Tibial nerve (tissue), 4 donors: ENCODE results near the gene PLCB2. TPM values are rescaled to one million over a fixed set of nuclear protein-coding genes. Genes with fewer than 3 reads are reported as not detected.

ENCODE experiments used
- DNase-seq, 2 donors: peaks; one replicate each; pipeline ENCODE4 v3.0.0-alpha.2; 2019; ENCODE audit warnings: low spot score in 2 of 2
- H3K27ac ChIP-seq, 4 donors: fragments of 200-600 bp; sonication (generic) in 3 of 4; one replicate each; pipeline ENCODE4 v1.5.1; 2017 to 2019; ENCODE audit warnings: mild to moderate bottlenecking in 1 of 4
- H3K27me3 ChIP-seq, 2 donors: fragments of 200-600 bp; sonication (generic) in 1 of 2; one replicate each; pipeline versions ENCODE4 v1.5.1 to v1.6.0; 2017 to 2019
- H3K36me3 ChIP-seq, 3 donors: fragments of 200-600 bp; sonication (generic); one replicate each; pipeline ENCODE4 v1.5.1; 2018 to 2019
- H3K4me1 ChIP-seq, 4 donors: fragments of 200-600 bp; sonication (generic) in 3 of 4; one replicate each; pipeline ENCODE4 v1.5.1; 2017 to 2019
- H3K4me3 ChIP-seq, 4 donors: fragments of 200-600 bp; sonication (generic) in 3 of 4; one replicate each; pipeline ENCODE4 v1.5.1; 2017 to 2019; ENCODE audit warnings: mild to moderate bottlenecking in 1 of 4, moderate library complexity in 1 of 4
- H3K9me3 ChIP-seq, 4 donors: fragments of 200-600 bp; sonication (generic) in 3 of 4; one replicate each; pipeline ENCODE4 v1.5.1; 2017 to 2019
- EP300 ChIP-seq, 2 donors: sonication (generic); formaldehyde crosslinking; IDR thresholded peaks; one replicate each; pipeline ENCODE4 v1.6.1; 2017; ENCODE audit warnings: antibody characterized with exemption in 2 of 2, mild to moderate bottlenecking in 1 of 2
- POLR2A ChIP-seq, 2 donors: fragments of 450-650 bp; IDR thresholded peaks; one replicate each; pipeline ENCODE4 v1.6.1; 2017; ENCODE audit warnings: antibody characterized with exemption in 2 of 2, mild to moderate bottlenecking in 2 of 2, moderate library complexity in 2 of 2
- WGBS, 2 donors: methylation state at CpG; one replicate each; pipeline ENCODE4 v1.1.5; 2018; 5-methylcytosine and 5-hydroxymethylcytosine counted together
- total RNA-seq, 4 donors: library from RNA; depleted of rRNA; stranded (reverse); fragments of >200 nt; gene quantifications; one replicate each; pipeline ENCODE4 v1.1.0, GENCODE V29; 2016
- TF ChIP-seq, protein P1 (sequence below), 5 experiments: fragments of 200-600 bp in 3 of 5; fragments of 450-650 bp in 2 of 5; sonication (generic) in 3 of 5; IDR thresholded peaks; one replicate each; pipeline ENCODE4 v1.5.1; 2016 to 2019; ENCODE audit warnings: antibody characterized with exemption in 5 of 5, mild to moderate bottlenecking in 3 of 5, moderate library complexity in 2 of 5

PLCB2 gene
- total RNA-seq, 4 donors from 2014 or later, result 14.9 to 42.3 (median 17.0) TPM

DNA sequence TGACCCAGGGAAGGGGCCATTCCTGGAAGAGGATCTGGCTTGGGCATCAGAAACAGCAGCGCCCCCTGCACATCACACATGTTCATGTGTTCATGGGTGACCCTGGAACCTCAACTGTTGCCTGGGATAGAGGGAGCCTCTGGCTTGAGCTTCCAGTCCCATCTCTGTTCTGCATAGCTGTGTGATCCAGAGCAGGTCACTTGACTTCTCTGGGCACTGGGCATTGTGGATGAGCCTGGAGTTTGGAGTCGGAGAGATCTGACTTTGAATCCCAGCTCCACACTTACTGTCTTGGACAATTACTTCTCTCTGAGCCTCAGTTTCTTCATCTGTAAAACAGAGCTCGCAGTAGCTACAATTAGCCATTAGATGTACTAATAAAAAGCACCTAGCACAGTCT is 53.3 kb downstream of the PLCB2 start:
- Histone ChIP-seq H3K9me3 (no peaks in the 10 kb centered on the region), H3K27ac (no peak overlapping the region), H3K4me3 (no peak overlapping the region), H3K27me3 (peaks cover 0 to 41% of the 10 kb centered on the region in 2 donors), H3K36me3 (no peaks in the 10 kb centered on the region), H3K4me1 (peaks cover 0 to 21% (median 14%) of the 10 kb centered on the region in 4 donors)
- no peak for DNase-seq
- WGBS, 2 donors, result 87 to 96% methylated on average over 2 to 3 of the region's 3 CpGs
- TF ChIP-seq EP300 (IDR thresholded peaks at IDR 0.05), result no peak

DNA sequence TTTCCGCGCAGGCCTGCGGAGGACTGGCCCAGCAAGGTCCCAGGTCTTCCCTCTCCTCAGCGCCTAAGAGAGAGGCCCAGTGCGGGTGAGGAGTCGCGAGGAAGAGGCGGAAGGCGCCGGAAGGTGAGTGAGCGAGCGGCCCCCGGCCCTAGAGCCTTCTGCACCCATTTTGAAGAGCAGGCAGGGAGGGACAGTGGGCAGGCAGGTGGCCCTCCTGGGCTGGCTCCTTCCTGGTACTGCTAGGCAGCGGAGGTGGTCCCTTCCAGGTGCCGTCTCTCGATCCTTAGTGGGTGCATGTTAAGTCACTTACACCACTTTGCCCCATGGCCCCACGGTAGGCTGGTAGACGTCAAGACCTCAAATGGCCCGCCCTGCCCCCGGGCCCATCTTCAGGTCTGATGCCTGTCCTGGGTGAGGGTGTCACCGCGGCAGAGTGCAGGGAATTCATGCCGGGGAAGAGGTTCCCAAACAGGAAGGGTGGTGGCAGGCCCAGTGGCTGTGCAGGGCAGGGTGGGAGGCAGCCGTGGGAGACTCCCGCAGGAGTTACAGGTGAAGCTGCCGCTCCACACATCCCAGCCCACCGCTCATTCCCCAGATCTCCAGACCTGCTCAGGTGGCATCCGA is 54.5 kb downstream of the PLCB2 start:
- Histone ChIP-seq H3K4me3 (peak overlapping the region; percentile 29 to 61 (median 48)), H3K9me3 (no peaks in the 10 kb centered on the region), H3K4me1 (peaks cover 0 to 21% (median 14%) of the 10 kb centered on the region in 4 donors), H3K27me3 (peaks cover 0 to 41% of the 10 kb centered on the region in 2 donors), H3K27ac (no peak overlapping the region), H3K36me3 (no peaks in the 10 kb centered on the region)
- WGBS, 2 donors, result 36% methylated on average over 27 to 28 of the region's 28 CpGs
- TF ChIP-seq POLR2A (IDR thresholded peaks at IDR 0.05) (no peak), EP300 (IDR thresholded peaks at IDR 0.05) (no peak)
- TF ChIP-seq, protein P1, sequence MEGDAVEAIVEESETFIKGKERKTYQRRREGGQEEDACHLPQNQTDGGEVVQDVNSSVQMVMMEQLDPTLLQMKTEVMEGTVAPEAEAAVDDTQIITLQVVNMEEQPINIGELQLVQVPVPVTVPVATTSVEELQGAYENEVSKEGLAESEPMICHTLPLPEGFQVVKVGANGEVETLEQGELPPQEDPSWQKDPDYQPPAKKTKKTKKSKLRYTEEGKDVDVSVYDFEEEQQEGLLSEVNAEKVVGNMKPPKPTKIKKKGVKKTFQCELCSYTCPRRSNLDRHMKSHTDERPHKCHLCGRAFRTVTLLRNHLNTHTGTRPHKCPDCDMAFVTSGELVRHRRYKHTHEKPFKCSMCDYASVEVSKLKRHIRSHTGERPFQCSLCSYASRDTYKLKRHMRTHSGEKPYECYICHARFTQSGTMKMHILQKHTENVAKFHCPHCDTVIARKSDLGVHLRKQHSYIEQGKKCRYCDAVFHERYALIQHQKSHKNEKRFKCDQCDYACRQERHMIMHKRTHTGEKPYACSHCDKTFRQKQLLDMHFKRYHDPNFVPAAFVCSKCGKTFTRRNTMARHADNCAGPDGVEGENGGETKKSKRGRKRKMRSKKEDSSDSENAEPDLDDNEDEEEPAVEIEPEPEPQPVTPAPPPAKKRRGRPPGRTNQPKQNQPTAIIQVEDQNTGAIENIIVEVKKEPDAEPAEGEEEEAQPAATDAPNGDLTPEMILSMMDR (IDR thresholded peaks at IDR 0.05), result no peak
- no peak for DNase-seq

DNA sequence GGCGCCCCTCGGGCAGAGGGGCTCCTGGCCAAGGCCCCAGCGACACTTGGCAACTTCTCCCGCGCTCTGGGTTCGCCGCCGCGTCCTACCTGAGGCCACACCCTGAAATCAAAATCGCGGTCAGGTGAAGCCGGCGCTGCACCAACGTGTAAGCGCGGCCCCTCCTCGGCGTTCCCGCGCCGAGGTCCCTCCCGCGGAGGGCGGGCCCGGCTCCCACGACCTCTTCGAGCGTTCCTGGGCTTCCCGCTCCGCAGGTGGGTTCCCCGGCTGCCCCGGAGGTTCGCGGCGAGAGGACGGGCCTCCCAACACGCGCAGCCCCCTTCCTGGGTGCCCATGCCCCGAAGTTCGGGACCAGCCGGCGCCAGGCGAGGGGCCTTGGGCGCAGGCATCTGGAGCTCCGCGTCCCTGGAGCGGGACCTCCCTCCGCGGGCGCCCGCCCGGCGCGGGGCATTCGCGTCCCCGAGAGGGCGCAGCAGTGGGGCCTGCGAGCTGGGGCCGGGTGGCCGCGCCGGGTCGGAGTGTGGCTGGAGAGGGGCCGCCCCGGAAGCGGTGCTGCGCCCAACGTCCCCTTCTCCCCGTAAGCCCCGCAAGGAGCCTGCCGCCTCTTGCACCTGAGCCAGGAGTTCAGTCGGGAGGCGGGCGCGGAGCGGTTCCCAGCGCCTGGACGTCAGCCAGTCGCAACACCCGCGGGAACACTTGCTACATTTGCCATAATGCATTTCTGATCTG is 55.1 kb downstream of the PLCB2 start:
- peaks cover 0 to 21% (median 14%) of the 10 kb centered on the region in 4 donors for H3K4me1 ChIP-seq
- no peaks in the 10 kb centered on the region for H3K36me3 ChIP-seq
- WGBS, 2 donors, result 2 to 5% methylated on average over 27 to 40 of the region's 82 CpGs
- peak overlapping the region; percentile 29 to 61 (median 48) for H3K4me3 ChIP-seq
- peaks cover 0 to 36% of the 10 kb centered on the region in 2 donors for H3K27me3 ChIP-seq
- no peak for TF ChIP-seq POLR2A (IDR thresholded peaks at IDR 0.05)
- TF ChIP-seq, protein P1 (IDR thresholded peaks at IDR 0.05), result peak in 1 of 5 experiments; percentile 9
- no peak for DNase-seq
- no peak overlapping the region for H3K27ac ChIP-seq
- H3K9me3 ChIP-seq, result no peaks in the 10 kb centered on the region

DNA sequence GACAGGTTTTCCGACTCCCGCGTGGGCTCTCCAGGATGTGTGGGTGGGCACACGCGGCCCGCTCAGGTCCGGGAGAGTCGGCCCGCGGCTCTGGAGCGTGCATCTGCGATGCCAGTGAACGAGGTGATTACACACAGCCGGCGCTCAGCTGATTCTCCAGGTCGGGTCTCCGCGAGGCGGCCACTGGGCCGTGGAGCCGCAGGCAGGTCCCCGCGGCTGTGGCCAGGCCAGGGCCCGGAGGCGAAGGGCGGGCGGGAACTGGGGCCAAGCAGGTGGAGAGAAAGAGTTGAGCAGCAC is 55.6 kb downstream of the PLCB2 start:
- Histone ChIP-seq H3K27ac (no peak overlapping the region), H3K4me1 (peaks cover 0 to 21% (median 14%) of the 10 kb centered on the region in 4 donors), H3K27me3 (peaks cover 0 to 34% of the 10 kb centered on the region in 2 donors), H3K4me3 (peak overlapping the region in 3 of 4 donors; percentile 47 to 61 (median 50)), H3K36me3 (no peaks in the 10 kb centered on the region), H3K9me3 (no peaks in the 10 kb centered on the region)
- TF ChIP-seq, protein P1 (IDR thresholded peaks at IDR 0.05), result no peak
- no peak for TF ChIP-seq POLR2A (IDR thresholded peaks at IDR 0.05)
- no peak for TF ChIP-seq EP300 (IDR thresholded peaks at IDR 0.05)
- WGBS, 2 donors, result 61 to 72% methylated on average over 14 to 16 of the region's 27 CpGs
- no peak for DNase-seq

DNA sequence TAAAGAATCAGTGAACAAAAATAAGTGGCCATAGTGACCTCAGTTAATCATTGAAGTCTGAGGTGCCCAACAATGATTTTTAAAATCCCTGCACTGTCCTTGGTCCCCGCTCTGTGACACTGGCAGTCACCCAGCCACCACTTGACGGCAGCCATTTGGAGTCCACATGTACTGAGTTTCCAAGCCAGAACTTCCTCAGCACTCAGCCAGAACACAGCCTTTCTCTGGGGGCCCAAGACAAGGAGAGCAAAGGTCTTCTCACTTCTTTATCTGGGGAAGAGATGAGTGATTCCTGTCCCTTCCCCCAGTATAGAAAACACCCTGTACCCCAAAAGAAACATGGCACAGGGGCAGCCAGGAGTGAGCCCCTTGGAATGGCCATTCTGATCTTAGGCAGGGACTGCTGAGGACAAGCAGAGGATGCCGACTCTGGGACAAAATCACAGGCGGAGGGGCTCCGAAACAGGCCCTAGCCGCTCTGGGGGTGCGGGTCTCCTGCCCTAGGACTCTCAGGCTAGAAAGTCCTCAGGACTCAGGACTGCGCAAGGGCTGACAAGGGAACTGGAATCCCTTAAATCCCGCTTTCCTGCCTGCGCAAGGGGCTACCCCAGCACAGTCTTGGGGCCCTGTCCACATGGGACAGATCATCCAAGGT is 56.1 kb downstream of the PLCB2 start:
- Histone ChIP-seq H3K36me3 (no peaks in the 10 kb centered on the region), H3K4me3 (no peak overlapping the region), H3K4me1 (peaks cover 0 to 21% (median 14%) of the 10 kb centered on the region in 4 donors), H3K27ac (no peak overlapping the region), H3K27me3 (peaks cover 0 to 34% of the 10 kb centered on the region in 2 donors), H3K9me3 (no peaks in the 10 kb centered on the region)
- no peak for DNase-seq
- no peak for TF ChIP-seq POLR2A (IDR thresholded peaks at IDR 0.05)
- TF ChIP-seq, protein P1 (IDR thresholded peaks at IDR 0.05), result no peak
- WGBS, 2 donors, result 68 to 86% methylated on average over 2 to 4 of the region's 10 CpGs
